ENCODE data around the gene BACE2. TPM values are rescaled to one million over a fixed set of nuclear protein-coding genes. Genes with fewer than 3 reads are reported as not detected.
"Not testable (repeated sequence)": the region's sequence is repeated elsewhere in the genome, so short reads cannot be mapped to it uniquely, and the experiment has no call there.

BACE2 gene
- polyA plus RNA-seq, 10 donors = 33.6 to 56.4 (median 39.8) TPM

GRCh38 chr21:41236352-41236973 is 68.5 kb downstream of the BACE2 start:
- DNase-seq = no peak

- not testable (repeated sequence) for DNase-seq
These were observed 70.3 kb downstream of the BACE2 start for GRCh38 chr21:41238081-41238796.

- no peak for DNase-seq
These were observed 72.1 kb downstream of the BACE2 start for GRCh38 chr21:41240040-41240439.

GRCh38 chr21:41241341-41241740 is 73.4 kb downstream of the BACE2 start:
- no peak for DNase-seq

GRCh38 chr21:41242238-41242829 is 74.4 kb downstream of the BACE2 start:
- no peak for DNase-seq

GRCh38 chr21:41243107-41243506 is 75.1 kb downstream of the BACE2 start:
- no peak for DNase-seq

- DNase-seq = not testable (repeated sequence)
These were observed 76.4 kb downstream of the BACE2 start for GRCh38 chr21:41244266-41244880.

GRCh38 chr21:41245509-41246135 is 77.7 kb downstream of the BACE2 start:
- no peak for DNase-seq

- no peak for DNase-seq
These were observed 78.8 kb downstream of the BACE2 start for GRCh38 chr21:41246808-41247207.

GRCh38 chr21:41247561-41248545 is 79.9 kb downstream of the BACE2 start:
- DNase-seq = no peak

GRCh38 chr21:41249476-41249875 is 81.5 kb downstream of the BACE2 start:
- DNase-seq = no peak

GRCh38 chr21:41250519-41250918 is 82.6 kb downstream of the BACE2 start:
- DNase-seq = no peak

GRCh38 chr21:41251961-41252642 is 84.1 kb downstream of the BACE2 start:
- DNase-seq = no peak

- DNase-seq = no peak
These were observed 86.2 kb downstream of the BACE2 start for GRCh38 chr21:41254090-41254700.

- no peak for DNase-seq
These were observed 87.2 kb downstream of the BACE2 start for GRCh38 chr21:41255190-41255589.

- not testable (repeated sequence) for DNase-seq
These were observed 88.3 kb downstream of the BACE2 start for GRCh38 chr21:41256231-41256630.

- no peak for DNase-seq
These were observed 89.1 kb downstream of the BACE2 start for GRCh38 chr21:41256771-41257702.

- no peak for DNase-seq
These were observed 90.7 kb downstream of the BACE2 start for GRCh38 chr21:41258617-41259016.

- no peak for DNase-seq
These were observed 92.5 kb downstream of the BACE2 start for GRCh38 chr21:41260428-41260827.

Measured in muscle of back (tissue), 11 donors.